Liver (tissue), 9 donors: ENCODE measurements around the gene SRXN1. TPM values are rescaled to one million over a fixed set of nuclear protein-coding genes. Genes with fewer than 3 reads are reported as not detected.

ENCODE experiments used
- DNase-seq: peaks from one replicate; pipeline ENCODE4 v3.0.0-alpha.2; 2017; ENCODE audit warnings: low spot score
- H3K27ac ChIP-seq, 2 donors: one replicate each; pipeline ENCODE4 v1.7.0; 2013; ENCODE audit warnings: inconsistent platforms in 2 of 2, low read length in 2 of 2, control low read depth in 1 of 2, low read depth in 1 of 2, mild to moderate bottlenecking in 1 of 2
- H3K27me3 ChIP-seq, 4 donors: one replicate each; pipeline versions ENCODE4 v1.6.1 to v1.7.0; 2013; ENCODE audit warnings: low read length in 3 of 4, inconsistent platforms in 1 of 4, mild to moderate bottlenecking in 1 of 4, moderate library complexity in 1 of 4; ENCODE audit not compliant: control insufficient read depth in 4 of 4, insufficient read depth in 4 of 4
- H3K36me3 ChIP-seq, 4 donors: one replicate each; pipeline versions ENCODE4 v1.6.1 to v1.7.0; 2013; ENCODE audit warnings: low read length in 3 of 4, mild to moderate bottlenecking in 3 of 4, low read depth in 1 of 4, moderate library complexity in 1 of 4; ENCODE audit not compliant: control insufficient read depth in 4 of 4, insufficient read depth in 3 of 4
- H3K4me1 ChIP-seq, 4 donors: one replicate each; pipeline versions ENCODE4 v1.6.1 to v1.7.0; 2013; ENCODE audit warnings: low read length in 3 of 4, mild to moderate bottlenecking in 3 of 4, moderate library complexity in 1 of 4; ENCODE audit not compliant: control insufficient read depth in 4 of 4, insufficient read depth in 4 of 4
- H3K4me3 ChIP-seq, 3 donors: one replicate each; pipeline versions ENCODE4 v1.6.1 to v1.7.0; 2013; ENCODE audit warnings: low read length in 3 of 3, control low read depth in 1 of 3, low read depth in 1 of 3, mild to moderate bottlenecking in 1 of 3
- H3K9ac ChIP-seq, 2 donors: one replicate each; pipeline ENCODE4 v1.7.0; 2013; ENCODE audit warnings: low read length in 2 of 2, mild to moderate bottlenecking in 2 of 2, moderate library complexity in 2 of 2, control low read depth in 1 of 2, low read depth in 1 of 2
- H3K9me3 ChIP-seq, 4 donors: one replicate each; pipeline versions ENCODE4 v1.6.1 to v1.7.0; 2013; ENCODE audit warnings: low read length in 3 of 4; ENCODE audit not compliant: control insufficient read depth in 4 of 4
- CTCF ChIP-seq: fragments of 150-350 bp; IDR thresholded peaks from 2 replicates; pipeline ENCODE4 v1.5.1; 2017; ENCODE audit warnings: improper control_type of control experiment, low read depth, low read length; ENCODE audit not compliant: missing input control
- EGR1 ChIP-seq, 2 donors: IDR thresholded peaks; 2 replicates each; pipeline ENCODE4 v1.6.1; 2016 to 2018; ENCODE audit warnings: antibody characterized with exemption in 2 of 2, low read depth in 2 of 2
- FOXA1 ChIP-seq: IDR thresholded peaks from 2 replicates; pipeline ENCODE4 v1.6.1; 2016; ENCODE audit warnings: antibody characterized with exemption
- FOXA2 ChIP-seq: IDR thresholded peaks from 2 replicates; pipeline ENCODE4 v1.6.1; 2016; ENCODE audit warnings: antibody characterized with exemption
- GABPA ChIP-seq, 2 donors: IDR thresholded peaks in 1 of 2; conservative IDR thresholded peaks in 1 of 2; 2 replicates each; pipeline ENCODE4 v1.6.1; 2016; ENCODE audit warnings: antibody characterized with exemption in 2 of 2, mild to moderate bottlenecking in 1 of 2, moderate library complexity in 1 of 2
- HNF4A ChIP-seq, 2 donors: conservative IDR thresholded peaks; 2 replicates each; pipeline ENCODE4 v1.6.1; 2016; ENCODE audit warnings: antibody characterized with exemption in 2 of 2, mild to moderate bottlenecking in 2 of 2
- MAX ChIP-seq: IDR thresholded peaks from 2 replicates; pipeline ENCODE4 v1.6.1; 2016; ENCODE audit warnings: antibody characterized with exemption
- NR2F2 ChIP-seq: IDR thresholded peaks from 2 replicates; pipeline ENCODE4 v1.6.1; 2016; ENCODE audit warnings: antibody characterized with exemption
- RAD21 ChIP-seq, 2 donors: IDR thresholded peaks; 2 replicates each; pipeline ENCODE4 v1.6.1; 2016; ENCODE audit warnings: antibody characterized with exemption in 2 of 2, mild to moderate bottlenecking in 2 of 2
- REST ChIP-seq: IDR thresholded peaks from 2 replicates; pipeline ENCODE4 v1.6.1; 2016; ENCODE audit warnings: antibody characterized with exemption, mild to moderate bottlenecking
- RXRA ChIP-seq, 2 donors: IDR thresholded peaks; 2 replicates each; pipeline ENCODE4 v1.6.1; 2017 to 2018; ENCODE audit warnings: antibody characterized with exemption in 2 of 2, mild to moderate bottlenecking in 1 of 2
- SP1 ChIP-seq: IDR thresholded peaks from 2 replicates; pipeline ENCODE4 v1.6.1; 2018; ENCODE audit warnings: antibody characterized with exemption, mild to moderate bottlenecking
- YY1 ChIP-seq: IDR thresholded peaks from 2 replicates; pipeline ENCODE4 v1.6.1; 2016; ENCODE audit warnings: antibody characterized with exemption, mild to moderate bottlenecking
- ZBTB33 ChIP-seq: IDR thresholded peaks from 2 replicates; pipeline ENCODE4 v1.6.1; 2016; ENCODE audit warnings: antibody characterized with exemption
- WGBS: extraction: QIAGEN DNeasy Blood & Tissue Kit; methylation state at CpG from one replicate; pipeline ENCODE4 v1.1.7; 2013; 5-methylcytosine and 5-hydroxymethylcytosine counted together
- polyA plus RNA-seq, 2 donors: library from polyadenylated mRNA; stranded (reverse) in 1 of 2; unstranded in 1 of 2; fragments of 200-250 nt in 1 of 2; fragments of >200 nt in 1 of 2; fragmentation: Nextera tagmentation in 1 of 2; extraction: Ambion mirVana in 1 of 2; gene quantifications; one replicate each; pipeline versions ENCODE4 v1.2.1 to v1.2.3, GENCODE V29; 2013 to 2015
- total RNA-seq, 2 donors: library from RNA; depleted of rRNA; stranded (reverse); fragments of >200 nt; gene quantifications; one replicate each; pipeline ENCODE4 v1.2.3, GENCODE V29; 2014
- donor health status: healthy.
- donor health status: healthy.
- donor health status: healthy.
- donor health status: healthy.
- donor health status: healthy.

SRXN1 gene
- total and polyA plus RNA-seq, 4 donors = 14.3 to 60.2 (median 24.8) TPM

- DNase-seq = peak; percentile 55
These were observed 338 bp downstream of the SRXN1 start for GRCh38 chr20:652615-653109.

GRCh38 chr20:651713-652614 is 1.0 kb downstream of the SRXN1 start:
- Histone ChIP-seq H3K27ac (peak overlapping the region; percentile 16 to 57), H3K4me1 (peaks cover 6 to 21% (median 11%) of the 10 kb centered on the region in 4 donors), H3K27me3 (no peaks in the 10 kb centered on the region), H3K4me3 (peak overlapping the region; percentile 83 to 86 (median 85)), H3K9me3 (peaks cover 0 to 3% (median 0%) of the 10 kb centered on the region in 4 donors), H3K9ac (peak overlapping the region; percentile 78 to 88), H3K36me3 (peaks cover 7 to 15% (median 13%) of the 10 kb centered on the region in 4 donors)
- 52% methylated on average over 20 of the region's 20 CpGs for WGBS
- TF ChIP-seq HNF4A (conservative IDR thresholded peaks at IDR 0.05) (no peak), NR2F2 (peak; percentile 16)
- DNase-seq = peak; percentile 58

More at GRCh38 chr20:652615-653109, 338 bp downstream of the SRXN1 start:
- WGBS = 3% methylated on average over 36 of the region's 36 CpGs
- H3K4me3 ChIP-seq = peak overlapping the region; percentile 83 to 86 (median 85)
- peaks cover 0 to 3% (median 0%) of the 10 kb centered on the region in 4 donors for H3K9me3 ChIP-seq
- TF ChIP-seq GABPA (IDR thresholded peaks at IDR 0.05 in 1 of 2, conservative IDR thresholded peaks at IDR 0.05 in 1 of 2) (no peak), EGR1 (IDR thresholded peaks at IDR 0.05; ENCODE audit: low read depth in 2 of 2) (no peak), NR2F2 (no peak)
- H3K27me3 ChIP-seq = no peaks in the 10 kb centered on the region
- peak overlapping the region; percentile 78 to 88 for H3K9ac ChIP-seq
- peaks cover 5 to 20% (median 11%) of the 10 kb centered on the region in 4 donors for H3K4me1 ChIP-seq
- H3K36me3 ChIP-seq = peaks cover 5 to 11% (median 10%) of the 10 kb centered on the region in 4 donors
- H3K27ac ChIP-seq = peak overlapping the region; percentile 57 to 81

- Histone ChIP-seq H3K4me3 (no peak overlapping the region), H3K4me1 (peaks cover 9 to 30% (median 14%) of the 10 kb centered on the region in 4 donors), H3K9me3 (peaks cover 0 to 3% (median 0%) of the 10 kb centered on the region in 4 donors), H3K27me3 (no peaks in the 10 kb centered on the region), H3K9ac (no peak overlapping the region), H3K27ac (no peak overlapping the region), H3K36me3 (peaks cover 7 to 15% (median 13%) of the 10 kb centered on the region in 4 donors)
- WGBS = 84% methylated on average over 5 of the region's 5 CpGs
- TF ChIP-seq NR2F2 = no peak
- TF ChIP-seq ZBTB33 = no peak
- TF ChIP-seq FOXA1 = no peak
- no peak for TF ChIP-seq SP1
- no peak for TF ChIP-seq CTCF
- no peak for TF ChIP-seq GABPA (IDR thresholded peaks at IDR 0.05 in 1 of 2, conservative IDR thresholded peaks at IDR 0.05 in 1 of 2)
- no peak for TF ChIP-seq RXRA (IDR thresholded peaks at IDR 0.05)
- no peak for TF ChIP-seq HNF4A (conservative IDR thresholded peaks at IDR 0.05)
- TF ChIP-seq EGR1 (IDR thresholded peaks at IDR 0.05; ENCODE audit: low read depth in 2 of 2) = no peak
- TF ChIP-seq MAX = no peak
- TF ChIP-seq RAD21 (IDR thresholded peaks at IDR 0.05) = no peak
- no peak for TF ChIP-seq FOXA2
- TF ChIP-seq YY1 = no peak
- no peak for TF ChIP-seq REST
- no peak for DNase-seq
These were observed 2.0 kb downstream of the SRXN1 start for GRCh38 chr20:650954-651353.
